Measurements from ENCODE around the gene ZDHHC3. TPM values are rescaled to one million over a fixed set of nuclear protein-coding genes. Genes with fewer than 3 reads are reported as not detected.

Gene ZDHHC3
- total RNA-seq, 2 donors from 2014 or later: 63.7 to 69.7 TPM

GRCh38 chr3:44968447-44968858 lies 7.5 kb downstream of the ZDHHC3 start:
- DNase-seq: no peak
- no peak overlapping the region for H3K4me3 ChIP-seq (ENCODE audit: low read length)
- no peak overlapping the region for H3K27ac Mint-ChIP-seq
- no peak overlapping the region for H3K27ac ChIP-seq (ENCODE audit: low read depth, low read length)
- TF ChIP-seq, protein P1, sequence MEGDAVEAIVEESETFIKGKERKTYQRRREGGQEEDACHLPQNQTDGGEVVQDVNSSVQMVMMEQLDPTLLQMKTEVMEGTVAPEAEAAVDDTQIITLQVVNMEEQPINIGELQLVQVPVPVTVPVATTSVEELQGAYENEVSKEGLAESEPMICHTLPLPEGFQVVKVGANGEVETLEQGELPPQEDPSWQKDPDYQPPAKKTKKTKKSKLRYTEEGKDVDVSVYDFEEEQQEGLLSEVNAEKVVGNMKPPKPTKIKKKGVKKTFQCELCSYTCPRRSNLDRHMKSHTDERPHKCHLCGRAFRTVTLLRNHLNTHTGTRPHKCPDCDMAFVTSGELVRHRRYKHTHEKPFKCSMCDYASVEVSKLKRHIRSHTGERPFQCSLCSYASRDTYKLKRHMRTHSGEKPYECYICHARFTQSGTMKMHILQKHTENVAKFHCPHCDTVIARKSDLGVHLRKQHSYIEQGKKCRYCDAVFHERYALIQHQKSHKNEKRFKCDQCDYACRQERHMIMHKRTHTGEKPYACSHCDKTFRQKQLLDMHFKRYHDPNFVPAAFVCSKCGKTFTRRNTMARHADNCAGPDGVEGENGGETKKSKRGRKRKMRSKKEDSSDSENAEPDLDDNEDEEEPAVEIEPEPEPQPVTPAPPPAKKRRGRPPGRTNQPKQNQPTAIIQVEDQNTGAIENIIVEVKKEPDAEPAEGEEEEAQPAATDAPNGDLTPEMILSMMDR (conservative IDR thresholded peaks at IDR 0.05): no peak
- H3K36me3 Mint-ChIP-seq (ENCODE audit: low read depth): no peaks in the 10 kb centered on the region
- no peak overlapping the region for H3K9ac ChIP-seq (ENCODE audit: extremely low read depth, low read length, poor library complexity, severe bottlenecking)
- H3K36me3 ChIP-seq (ENCODE audit: control insufficient read depth, insufficient read depth, low read length): no peaks in the 10 kb centered on the region
- H3K4me3 Mint-ChIP-seq: no peak overlapping the region
- WGBS, 2 experiments (ENCODE audit: insufficient coverage in 1 of 2, insufficient read length in 1 of 2): 92 to 100% methylated on average over 3 to 6 of the region's 6 CpGs
- no peaks in the 10 kb centered on the region for H3K27me3 Mint-ChIP-seq (ENCODE audit: insufficient read depth)
- no peaks in the 10 kb centered on the region for H3K27me3 ChIP-seq (ENCODE audit: control insufficient read depth, insufficient read depth, low read length, poor library complexity, severe bottlenecking)
- H3K4me1 Mint-ChIP-seq: peaks cover 8% of the 10 kb centered on the region
- no peaks in the 10 kb centered on the region for H3K9me3 ChIP-seq (ENCODE audit: control insufficient read depth, low read length)
- no peaks in the 10 kb centered on the region for H3K4me1 ChIP-seq (ENCODE audit: control insufficient read depth, insufficient read depth, low read length)
- H3K9me3 Mint-ChIP-seq: no peaks in the 10 kb centered on the region

GRCh38 chr3:44966795-44967278 lies 9.1 kb downstream of the ZDHHC3 start:
- Histone ChIP-seq H3K4me1 (ENCODE audit: control insufficient read depth, insufficient read depth, low read length) (no peaks in the 10 kb centered on the region), H3K9me3 (ENCODE audit: control insufficient read depth, low read length) (no peaks in the 10 kb centered on the region), H3K9ac (ENCODE audit: extremely low read depth, low read length, poor library complexity, severe bottlenecking) (no peak overlapping the region), H3K27ac (ENCODE audit: low read depth, low read length) (no peak overlapping the region), H3K27me3 (ENCODE audit: control insufficient read depth, insufficient read depth, low read length, poor library complexity, severe bottlenecking) (no peaks in the 10 kb centered on the region), H3K36me3 (ENCODE audit: control insufficient read depth, insufficient read depth, low read length) (no peaks in the 10 kb centered on the region), H3K4me3 (ENCODE audit: low read length) (no peak overlapping the region)
- no peaks in the 10 kb centered on the region for H3K36me3 Mint-ChIP-seq (ENCODE audit: low read depth)
- TF ChIP-seq, protein P1 (conservative IDR thresholded peaks at IDR 0.05): no peak
- 86 to 93% methylated on average over 3 of the region's 3 CpGs for WGBS, 2 experiments (ENCODE audit: insufficient coverage in 1 of 2, insufficient read length in 1 of 2)
- H3K27ac Mint-ChIP-seq: no peak overlapping the region
- peaks cover 8% of the 10 kb centered on the region for H3K4me1 Mint-ChIP-seq
- no peaks in the 10 kb centered on the region for H3K9me3 Mint-ChIP-seq
- no peaks in the 10 kb centered on the region for H3K27me3 Mint-ChIP-seq (ENCODE audit: insufficient read depth)
- no peak overlapping the region for H3K4me3 Mint-ChIP-seq
- DNase-seq: no peak

GRCh38 chr3:44965165-44965564 lies 10.8 kb downstream of the ZDHHC3 start:
- TF ChIP-seq, protein P1 (conservative IDR thresholded peaks at IDR 0.05): no peak
- Histone ChIP-seq H3K9ac (ENCODE audit: extremely low read depth, low read length, poor library complexity, severe bottlenecking) (no peak overlapping the region), H3K36me3 (ENCODE audit: control insufficient read depth, insufficient read depth, low read length) (no peaks in the 10 kb centered on the region), H3K27me3 (ENCODE audit: control insufficient read depth, insufficient read depth, low read length, poor library complexity, severe bottlenecking) (no peaks in the 10 kb centered on the region), H3K27ac (ENCODE audit: low read depth, low read length) (no peak overlapping the region), H3K9me3 (ENCODE audit: control insufficient read depth, low read length) (no peaks in the 10 kb centered on the region), H3K4me3 (ENCODE audit: low read length) (no peak overlapping the region), H3K4me1 (ENCODE audit: control insufficient read depth, insufficient read depth, low read length) (no peaks in the 10 kb centered on the region)
- 90 to 100% methylated on average over 1 to 3 of the region's 3 CpGs for WGBS, 2 experiments (ENCODE audit: insufficient coverage in 1 of 2, insufficient read length in 1 of 2)
- no peaks in the 10 kb centered on the region for H3K27me3 Mint-ChIP-seq (ENCODE audit: insufficient read depth)
- no peaks in the 10 kb centered on the region for H3K9me3 Mint-ChIP-seq
- no peaks in the 10 kb centered on the region for H3K36me3 Mint-ChIP-seq (ENCODE audit: low read depth)
- H3K27ac Mint-ChIP-seq: no peak overlapping the region
- no peak for DNase-seq
- peaks cover 11% of the 10 kb centered on the region for H3K4me1 Mint-ChIP-seq
- no peak overlapping the region for H3K4me3 Mint-ChIP-seq

All from endodermal cell (in vitro differentiated cells).